Dermis blood vessel endothelial cell (primary cell): ENCODE measurements around the gene JADE2. TPM values are rescaled to one million over a fixed set of nuclear protein-coding genes. Genes with fewer than 3 reads are reported as not detected.
"Not testable (repeated sequence)": the region's sequence is repeated elsewhere in the genome, so short reads cannot be mapped to it uniquely, and the experiment has no call there.

Source experiments
- DNase-seq: peaks from one replicate; pipeline ENCODE4 v3.0.0; 2010
- total RNA-seq: library from RNA; depleted of rRNA; stranded (reverse); fragments of >200 nt; gene quantifications from 2 replicates; pipeline ENCODE4 v1.2.3, GENCODE V29; 2014

The JADE2 gene
- total RNA-seq: 23.3 and 31.7 TPM in 2 replicates

DNA sequence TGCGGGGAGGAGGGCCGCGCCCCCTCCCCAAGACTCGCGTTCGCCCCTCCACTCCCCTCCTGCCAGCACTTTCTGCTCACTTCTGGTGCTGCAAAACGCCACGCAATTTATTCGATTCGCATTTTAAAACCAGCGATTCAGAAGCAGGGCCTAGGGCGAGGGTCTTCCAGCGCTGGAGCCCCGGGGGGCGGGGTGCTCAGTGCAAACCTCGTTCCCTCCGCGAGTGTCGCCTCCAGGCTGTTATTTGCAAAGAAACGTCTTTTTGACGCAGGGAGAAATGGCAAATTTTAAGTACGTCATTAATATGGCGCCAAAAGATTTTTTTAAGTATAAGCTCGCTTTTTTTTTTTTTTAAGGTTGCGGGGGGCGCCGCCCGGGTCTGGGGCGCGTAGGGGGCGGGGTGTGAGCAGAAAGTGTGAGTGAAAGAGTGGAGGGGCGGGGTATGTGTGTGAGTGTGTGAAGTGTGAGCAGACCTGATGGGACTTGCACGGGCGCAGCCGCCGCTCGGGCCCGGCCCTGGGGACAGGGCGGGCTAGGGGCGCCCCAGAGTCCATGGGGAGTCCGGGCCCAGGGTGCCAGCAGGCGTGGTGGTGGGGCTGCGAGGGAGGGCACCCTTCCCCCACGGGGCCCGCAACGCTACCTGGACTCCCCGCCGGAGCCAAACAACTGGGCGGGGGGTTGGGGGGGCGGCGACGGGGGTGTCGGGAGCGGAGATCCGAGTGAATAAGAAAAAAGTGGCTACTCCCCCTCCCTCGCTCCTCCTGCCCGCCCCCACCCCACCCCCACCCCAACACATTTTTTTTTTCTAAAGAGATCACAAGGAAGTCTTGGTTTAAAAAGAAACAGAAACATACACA is at the start of gene JADE2:
JADE2 (plus strand) TSS at position 845 of the 857 bp plus-strand sequence. CDS start 10,188 bp downstream, outside the sequence.
- peak; percentile 77 for DNase-seq

DNA sequence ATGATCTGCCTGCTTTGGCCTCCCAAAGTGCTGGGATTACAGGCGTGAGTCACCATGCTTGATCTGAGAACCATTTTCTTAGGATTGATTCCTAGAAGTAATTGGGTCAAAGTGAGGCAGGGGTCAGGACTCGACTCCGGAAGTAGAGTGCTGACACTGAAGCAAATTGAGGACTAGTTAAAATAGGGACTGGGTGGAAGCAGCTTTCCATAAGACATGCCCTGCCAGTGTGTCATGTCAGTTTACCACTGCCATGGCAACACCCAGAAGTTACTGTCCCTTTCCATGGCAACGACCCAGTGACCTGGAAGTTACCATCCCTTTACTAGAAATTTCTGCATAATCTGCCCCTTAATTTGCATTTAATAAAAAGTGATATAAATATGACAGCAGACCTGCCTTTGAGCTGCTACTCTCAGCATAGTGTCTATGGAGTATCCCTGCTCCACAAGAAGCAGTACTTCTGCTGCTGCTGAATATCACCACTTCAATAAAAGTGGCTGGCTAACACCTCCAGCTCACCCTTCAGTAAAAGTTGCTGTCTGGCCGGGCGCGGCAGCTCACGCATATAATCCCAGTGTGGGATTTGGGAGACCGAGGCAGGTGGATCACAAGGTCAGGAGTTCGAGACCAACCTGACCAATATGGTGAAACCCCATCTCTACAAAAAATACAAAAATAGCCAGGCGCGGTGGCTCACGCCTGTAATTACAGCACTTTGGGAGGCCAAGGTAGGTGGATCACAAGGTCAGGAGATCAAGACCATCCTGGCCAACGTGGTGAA is 47.8 kb upstream of the JADE2 start:
- no peak for DNase-seq

DNA sequence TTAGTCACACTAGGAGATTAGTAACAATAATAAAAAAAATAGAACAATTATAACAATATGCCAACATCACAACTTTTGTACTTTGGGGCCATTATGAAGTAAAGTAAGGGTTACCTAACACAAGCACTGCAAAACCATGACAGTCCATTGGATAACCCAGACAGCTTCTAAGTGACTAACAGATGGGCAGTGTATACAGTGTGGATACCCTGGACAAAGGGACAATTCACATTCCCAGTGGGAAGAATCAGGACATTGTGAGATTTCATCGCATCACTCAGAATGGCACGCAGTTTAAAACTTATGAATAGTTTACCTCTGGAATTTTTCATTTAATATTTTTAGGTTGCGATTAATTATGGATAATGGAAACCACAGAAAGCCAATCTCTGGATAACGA is 45.6 kb upstream of the JADE2 start:
- DNase-seq: no peak

DNA sequence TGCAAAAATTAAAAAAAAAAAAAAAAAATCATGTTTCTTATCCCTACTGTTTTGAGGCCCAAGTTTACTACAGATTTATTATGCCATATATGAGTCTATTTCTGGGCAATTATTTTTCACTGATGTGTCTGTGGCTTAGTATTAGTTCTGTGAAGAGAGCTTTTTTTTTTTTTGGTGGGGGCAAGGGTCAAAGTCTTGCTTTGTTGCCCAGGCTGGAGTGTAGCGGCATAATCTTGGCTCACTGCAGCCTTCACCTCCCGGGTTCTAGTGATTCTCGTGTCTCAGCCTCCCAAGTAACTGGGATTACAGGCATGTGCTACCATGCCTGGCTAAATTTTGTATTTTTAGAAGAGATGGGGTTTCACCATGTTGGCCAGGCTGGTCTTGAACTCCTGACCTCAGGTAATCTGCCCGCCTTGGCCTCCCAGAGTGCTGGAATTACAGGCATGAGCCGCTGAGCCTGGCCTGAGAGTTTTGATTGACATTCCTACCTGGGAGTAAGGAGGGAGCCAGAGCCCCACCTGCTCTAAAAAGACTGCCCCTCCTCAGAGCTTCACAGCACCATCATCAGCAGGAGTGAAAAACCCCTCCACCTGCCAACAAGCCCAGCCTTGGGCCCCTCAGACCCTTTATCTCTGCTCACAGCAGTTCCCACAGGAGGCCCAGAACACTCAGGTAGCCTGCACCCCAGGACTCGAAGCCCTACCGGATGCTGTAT is 36.1 kb upstream of the JADE2 start:
- no peak for DNase-seq

DNA sequence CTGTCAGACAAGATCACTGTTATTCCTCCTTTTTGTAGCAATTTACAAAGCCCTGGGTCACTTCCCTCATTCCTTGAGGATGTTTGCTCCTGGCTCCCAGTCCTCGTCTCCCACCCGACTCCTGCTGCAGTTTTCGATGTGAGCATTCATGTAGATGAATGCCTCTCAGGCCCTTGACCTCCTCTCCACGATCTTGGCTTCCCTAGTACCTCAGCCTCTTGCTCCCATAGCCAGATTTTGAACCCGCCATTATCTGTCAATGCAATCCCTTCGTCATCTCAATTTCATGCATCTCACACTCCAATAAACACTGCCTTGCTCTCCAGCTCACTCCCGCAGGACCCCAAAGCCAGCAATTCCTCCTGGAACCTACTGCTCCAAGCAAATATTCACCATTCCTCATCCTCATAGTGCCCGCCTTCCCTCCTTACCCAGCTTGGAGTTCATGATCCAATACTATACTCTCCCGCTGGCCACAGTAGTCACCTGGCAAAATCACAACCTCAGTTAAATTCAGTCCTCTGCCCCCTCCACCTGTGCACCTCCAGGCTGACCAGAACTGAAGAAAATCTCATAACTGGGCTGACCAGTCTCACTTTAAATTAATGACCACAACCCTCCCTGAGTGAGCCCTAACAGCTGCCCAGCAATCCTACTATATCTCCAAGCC is 35.1 kb upstream of the JADE2 start:
- DNase-seq: no peak

DNA sequence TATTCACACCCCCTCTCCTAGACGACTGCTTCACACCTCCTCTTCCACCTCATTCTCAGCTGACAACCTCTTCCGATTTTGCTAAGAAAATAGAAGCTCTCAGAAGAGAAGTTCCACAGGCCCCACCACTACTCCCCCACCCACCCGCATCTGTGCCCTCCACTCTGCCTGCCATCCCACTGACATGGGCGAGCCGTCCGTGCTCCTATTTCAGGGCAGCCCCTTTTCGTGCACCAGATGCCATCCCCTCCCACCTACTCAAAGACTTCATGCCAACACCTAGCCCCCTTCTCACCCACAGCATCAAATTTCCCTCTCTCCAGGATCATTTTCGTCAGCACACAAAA is 34.6 kb upstream of the JADE2 start:
- DNase-seq: no peak

DNA sequence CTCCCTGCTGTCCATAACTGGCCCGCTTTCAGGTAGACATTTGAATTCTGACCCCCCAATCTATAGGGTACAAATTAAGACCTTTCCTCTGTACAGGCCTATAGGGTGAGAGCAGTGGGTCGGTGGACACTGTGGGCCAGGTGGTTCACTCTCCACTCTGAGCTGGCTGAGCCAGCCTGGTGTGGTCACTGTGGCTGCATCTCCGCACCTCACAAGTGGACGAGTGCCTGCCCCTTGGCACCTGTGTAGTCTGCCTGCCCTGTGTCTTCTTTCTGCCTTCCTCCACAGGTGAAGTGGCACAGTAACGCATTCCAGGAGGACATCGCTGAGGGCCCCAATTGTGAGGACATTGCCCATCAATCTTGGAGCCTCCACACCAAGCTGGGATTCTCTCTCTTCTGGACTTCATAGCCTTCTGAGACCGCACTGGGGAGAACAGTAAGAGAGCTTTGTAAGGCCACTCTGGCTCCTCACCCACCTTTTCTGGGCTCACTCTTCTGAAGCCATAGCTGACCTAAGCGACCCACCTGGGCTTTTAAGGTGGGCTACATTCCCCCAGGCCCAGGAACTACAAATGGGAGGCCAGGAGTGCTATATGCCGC is 33.5 kb upstream of the JADE2 start:
- no peak for DNase-seq

DNA sequence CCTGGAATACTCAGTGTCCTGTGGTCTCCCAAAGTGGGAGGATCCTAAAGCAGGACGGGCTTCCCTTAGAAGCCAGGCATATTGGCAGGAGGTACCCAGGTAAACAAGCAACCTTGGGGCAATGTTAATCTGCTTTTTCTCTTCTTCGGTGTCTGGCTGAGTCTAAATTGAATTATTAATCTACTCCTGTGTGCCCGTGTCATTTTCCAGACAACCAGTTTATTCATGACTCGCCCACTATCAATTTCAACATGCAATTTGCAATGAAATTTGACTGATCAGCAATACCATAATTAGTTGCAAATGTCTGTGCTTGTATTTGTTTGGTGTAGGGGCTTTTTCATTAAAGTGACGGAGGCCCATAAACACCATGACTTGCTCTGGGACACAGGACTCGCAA is 32.9 kb upstream of the JADE2 start:
- DNase-seq: no peak

DNA sequence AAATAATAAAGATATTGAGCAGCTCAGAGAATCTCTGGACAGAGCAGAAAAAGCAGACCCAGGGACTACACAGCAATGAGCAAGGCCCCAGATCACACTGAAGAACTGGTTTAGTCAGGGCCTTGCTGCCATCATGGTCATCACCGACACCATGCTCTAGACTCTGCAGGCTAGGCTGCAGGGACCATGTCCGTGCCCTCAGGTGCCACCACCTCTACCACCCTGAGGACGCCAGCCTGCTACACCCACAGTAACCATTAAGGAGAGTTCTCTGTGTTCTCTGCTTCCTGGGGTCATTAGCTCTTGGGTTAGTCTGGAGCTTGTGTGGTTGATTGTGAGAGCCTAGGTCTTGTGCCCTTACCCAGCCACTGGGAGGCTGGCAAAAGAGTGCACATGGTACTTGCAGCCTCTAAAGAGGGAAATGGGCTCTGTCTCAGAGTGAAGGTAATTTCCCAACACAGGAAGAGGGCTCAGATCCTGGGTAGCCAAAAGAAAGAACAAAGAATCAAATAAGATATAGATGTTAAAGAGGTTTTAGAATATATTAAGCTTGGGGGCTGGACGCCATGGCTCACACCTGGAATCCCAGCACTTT is 31.9 kb upstream of the JADE2 start:
- no peak for DNase-seq

DNA sequence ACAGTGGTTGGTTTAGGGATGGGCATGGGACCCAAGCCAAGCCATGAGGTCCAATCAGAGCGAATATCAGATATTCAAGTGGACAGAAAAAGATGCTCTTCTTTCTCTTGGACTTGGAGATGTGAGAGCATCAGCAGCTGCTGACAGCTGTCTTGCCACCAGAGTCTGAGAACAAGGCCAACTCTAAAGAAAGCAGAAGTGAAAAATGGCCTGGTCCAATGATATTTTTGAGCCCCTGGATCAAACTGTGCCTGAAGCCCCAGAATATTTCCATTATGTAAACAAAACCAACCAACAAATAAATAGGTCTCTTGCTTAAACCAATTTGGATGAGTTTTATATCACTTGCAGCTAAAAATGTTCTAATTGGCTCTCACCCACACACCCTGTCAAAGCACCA is 30.7 kb upstream of the JADE2 start:
- DNase-seq: no peak

DNA sequence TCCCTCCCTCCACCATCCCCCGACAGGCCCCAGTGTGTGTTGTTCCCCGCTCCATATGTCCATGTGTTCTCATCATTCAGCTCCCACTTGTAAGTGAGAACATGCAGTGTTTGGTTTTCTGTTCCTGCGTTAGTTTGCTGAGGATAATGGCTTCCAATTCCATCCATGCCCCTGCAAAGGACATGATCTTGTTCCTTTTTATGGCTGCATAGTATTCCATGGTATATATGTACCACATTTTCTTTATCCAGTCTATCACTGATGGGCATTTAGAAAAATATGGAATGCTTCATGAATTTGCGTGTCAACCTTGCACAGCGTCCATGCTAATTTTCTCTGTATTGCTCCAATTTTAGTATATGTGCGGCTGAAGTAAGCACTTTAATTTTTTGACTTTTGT is 25.6 kb upstream of the JADE2 start:
- DNase-seq: not testable (repeated sequence)

DNA sequence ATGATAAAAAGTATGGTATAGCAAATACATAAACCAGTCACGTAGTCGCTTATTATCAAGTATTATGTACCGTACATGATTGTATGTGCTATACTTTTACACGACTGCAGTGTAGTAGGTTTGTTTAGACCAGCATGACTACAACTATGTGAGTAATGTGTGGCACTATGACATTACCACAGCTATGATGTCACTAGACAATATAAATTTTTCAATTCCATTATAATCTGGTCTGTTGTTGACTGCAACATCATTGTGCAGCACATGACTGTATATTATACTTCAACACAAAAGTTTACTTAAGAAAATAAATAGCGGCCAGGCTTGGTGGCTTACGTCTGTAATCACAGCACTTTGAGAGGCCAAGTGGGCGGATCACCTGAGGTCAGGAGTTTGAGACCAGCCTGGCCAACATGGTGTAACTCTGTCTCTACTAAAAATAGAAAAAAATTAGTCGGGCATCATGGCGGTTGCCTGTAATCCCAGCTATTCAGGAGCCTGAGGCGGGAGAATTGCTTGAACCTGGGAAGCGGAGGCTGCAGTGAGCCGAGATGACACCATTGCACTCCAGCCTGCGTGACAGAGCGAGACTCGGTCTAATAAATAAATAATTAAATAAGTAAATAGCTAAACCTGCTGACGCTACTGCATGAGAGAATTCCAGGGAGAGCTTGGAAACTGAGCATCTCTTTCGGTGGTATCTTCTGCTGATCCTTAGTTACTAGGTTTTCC is 24.6 kb upstream of the JADE2 start:
- no peak for DNase-seq

DNA sequence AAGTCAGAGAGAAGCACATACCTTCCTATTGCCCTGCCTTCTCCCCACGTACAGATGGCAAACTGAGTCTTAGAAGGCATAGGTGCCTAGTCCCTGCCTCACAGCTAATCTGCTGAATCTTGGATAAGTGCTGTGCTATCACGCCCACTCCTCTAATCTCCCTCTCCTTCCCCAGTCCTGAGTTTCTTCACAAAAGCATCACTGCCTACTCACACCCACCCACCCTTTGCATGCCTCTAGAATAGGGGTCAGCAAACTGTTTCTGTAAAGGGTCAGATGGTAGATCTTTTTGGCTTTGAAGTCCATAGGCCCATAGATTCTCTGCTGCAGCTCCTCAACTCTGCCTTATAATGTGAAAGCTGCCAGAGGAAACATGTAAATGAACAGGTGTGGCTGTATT is 23.2 kb upstream of the JADE2 start:
- no peak for DNase-seq

DNA sequence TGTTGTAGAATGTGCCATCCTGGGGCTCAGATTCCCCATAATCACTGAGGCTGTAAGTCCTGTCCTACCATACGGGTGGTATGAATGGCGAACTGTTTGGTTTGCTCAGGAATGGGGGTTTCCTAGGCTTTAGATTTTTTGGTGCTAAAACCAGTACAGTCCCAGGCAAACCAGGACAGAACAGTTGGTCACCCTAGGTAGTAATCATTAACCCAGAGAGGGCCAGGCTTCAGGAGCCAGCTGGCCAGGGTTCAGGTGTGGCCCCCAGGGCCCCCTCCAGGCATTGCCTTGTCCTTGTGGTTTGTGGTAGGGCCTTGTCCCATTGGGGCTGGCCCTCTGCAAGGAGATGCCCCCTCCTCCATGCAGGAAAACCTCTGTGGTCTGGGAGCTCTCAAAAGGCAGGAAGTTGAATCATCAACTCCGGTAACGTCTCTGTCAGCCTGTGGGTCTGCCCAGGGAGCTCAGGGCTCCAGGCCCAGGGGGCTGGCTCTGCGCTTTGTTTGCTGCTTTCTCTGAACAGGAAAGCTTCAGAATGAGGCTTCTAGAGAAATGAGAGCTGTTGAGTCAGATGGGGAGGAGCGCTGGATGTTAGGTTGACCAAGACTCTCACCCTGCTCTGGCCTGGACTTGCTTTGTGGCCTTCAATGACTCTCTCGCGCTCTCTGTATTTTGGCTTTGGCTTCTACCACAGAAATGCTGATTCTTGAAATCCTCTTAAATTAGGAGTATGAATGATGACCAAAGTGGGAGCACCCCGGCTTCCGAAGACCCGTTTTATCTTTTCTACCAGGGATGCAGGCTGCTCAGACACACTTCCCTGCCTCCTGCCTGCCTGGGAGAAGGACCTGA is 22.2 kb upstream of the JADE2 start:
- DNase-seq: peak; percentile 99

DNA sequence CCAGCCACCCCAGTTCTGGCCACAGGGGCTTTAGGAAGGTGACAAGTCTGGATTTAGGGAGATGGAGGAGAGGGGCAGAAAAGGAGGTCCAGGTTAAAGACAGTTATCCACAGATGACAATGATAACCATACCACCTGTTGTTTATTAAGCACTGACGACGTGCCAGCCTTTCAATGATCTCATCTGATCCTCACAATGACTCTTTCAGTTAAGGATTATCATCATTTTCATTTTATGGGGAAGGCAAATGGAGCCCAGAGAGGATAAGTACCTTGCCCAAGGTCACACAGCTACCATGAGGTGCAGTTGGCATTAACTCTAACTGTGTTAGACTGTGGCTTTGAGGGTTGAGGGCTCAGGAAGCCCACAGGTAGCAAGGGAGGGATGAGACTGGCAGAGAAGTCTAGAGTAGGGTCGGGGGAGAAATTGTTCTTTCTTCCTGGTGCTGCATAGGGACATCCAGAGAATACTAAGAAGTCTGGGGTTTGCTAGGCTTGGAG is 21.5 kb upstream of the JADE2 start:
- peak; percentile 38 for DNase-seq

DNA sequence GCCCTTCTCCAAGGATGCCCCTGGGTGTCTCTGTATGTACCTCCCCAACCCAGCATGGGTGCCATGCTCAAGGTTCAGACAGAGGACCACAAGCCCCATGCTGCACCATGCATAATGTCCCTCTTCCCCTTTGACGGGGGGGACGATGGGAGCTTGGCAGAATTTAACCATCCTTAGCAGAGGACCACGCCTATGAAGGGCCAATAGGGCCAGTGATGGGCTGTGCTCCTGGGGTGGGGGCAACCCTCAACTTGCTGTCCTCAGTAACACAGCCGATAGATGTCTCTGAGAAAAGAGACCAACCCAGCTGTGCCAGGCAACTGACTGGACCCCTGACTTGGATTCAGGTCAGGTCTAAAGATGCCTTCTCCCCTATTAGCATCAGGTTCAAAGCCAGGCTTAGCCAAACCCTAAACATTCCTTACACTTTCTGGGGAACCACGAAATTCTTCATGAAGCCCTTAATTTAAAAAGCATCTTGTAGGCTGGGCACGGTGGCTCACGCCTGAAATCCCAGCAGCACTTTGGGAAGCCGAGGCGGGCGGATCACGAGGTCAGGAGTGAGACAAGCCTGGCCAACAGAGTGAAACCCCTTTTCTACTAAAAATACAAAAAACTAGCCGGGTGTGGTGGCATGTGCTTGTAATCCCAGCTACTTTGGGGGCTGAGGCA is 20.7 kb upstream of the JADE2 start:
- no peak for DNase-seq

DNA sequence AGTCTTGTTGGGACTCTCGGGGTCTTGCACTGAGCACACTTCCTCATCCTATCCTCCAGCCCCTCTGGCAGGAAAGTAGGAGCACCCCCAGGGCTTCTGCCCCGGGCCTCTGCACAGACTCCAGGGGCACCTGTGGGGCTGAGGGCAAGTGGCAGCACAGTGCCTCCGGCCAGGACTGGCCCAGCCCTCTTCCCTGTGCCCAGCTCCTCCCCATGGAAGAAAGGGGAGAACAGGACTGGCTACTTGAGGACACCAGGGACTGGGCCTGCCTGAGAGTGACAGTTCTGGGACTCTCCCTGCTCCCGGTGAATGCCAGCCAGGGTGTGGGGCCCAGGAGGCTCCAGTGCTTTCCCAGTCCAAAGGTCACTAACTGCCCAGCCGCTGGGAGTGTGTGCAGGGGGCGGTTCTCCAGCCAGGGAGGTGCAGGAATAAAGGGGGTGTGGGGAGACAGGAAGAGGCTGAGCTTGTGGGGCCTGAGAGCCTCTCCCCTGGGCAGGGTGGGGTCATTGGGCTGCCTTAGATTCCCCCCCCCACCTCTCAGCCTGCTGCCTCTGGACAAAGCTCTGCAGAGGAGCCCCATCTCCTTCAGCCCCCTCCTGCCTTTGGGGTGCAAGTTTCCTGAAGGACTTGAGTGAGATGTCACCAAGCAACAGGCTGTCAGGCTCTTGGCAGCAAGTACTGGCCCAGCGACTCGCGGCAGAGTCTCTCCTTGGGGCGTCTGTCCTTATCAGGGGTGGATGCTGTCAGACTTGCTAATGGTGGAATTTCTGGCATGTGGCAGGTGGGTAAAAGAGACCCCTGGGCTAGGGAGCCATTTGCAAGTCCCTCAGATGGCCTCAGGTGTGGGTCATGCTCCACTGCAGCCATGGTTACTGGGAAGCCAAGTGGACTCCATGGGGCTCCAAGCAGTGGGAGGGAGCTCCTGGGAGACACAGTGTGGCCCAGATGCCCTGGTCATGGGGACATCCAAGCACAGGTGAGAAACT is 19.1 kb upstream of the JADE2 start:
- DNase-seq: no peak

DNA sequence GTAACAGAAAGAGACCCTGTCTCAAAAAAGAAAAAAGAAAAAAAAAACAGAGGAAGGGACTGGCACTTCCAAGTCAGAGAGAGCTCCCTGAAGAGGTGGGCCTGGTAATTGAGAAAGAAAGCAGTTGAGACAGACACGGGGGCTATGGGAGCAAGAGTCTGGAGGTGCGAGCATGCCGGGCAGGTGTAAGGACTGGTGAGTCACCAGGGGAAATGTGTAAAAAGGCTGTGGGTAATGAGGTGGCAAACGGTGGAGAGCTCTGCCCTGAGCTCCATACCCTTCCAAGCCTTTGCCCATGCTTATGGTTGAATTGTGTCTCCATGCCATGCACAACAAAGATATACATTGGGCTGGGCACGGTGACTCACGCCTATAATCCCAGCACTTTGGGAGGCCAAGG is 18.0 kb upstream of the JADE2 start:
- DNase-seq: no peak
